Fibroblast of the aortic adventitia (primary cell): ENCODE measurements around the gene OOSP1. TPM values are rescaled to one million over a fixed set of nuclear protein-coding genes. Genes with fewer than 3 reads are reported as not detected.
"Not testable (repeated sequence)": the region's sequence is repeated elsewhere in the genome, so short reads cannot be mapped to it uniquely, and the experiment has no call there.

Source experiments
- DNase-seq: peaks from one replicate; pipeline ENCODE4 v3.0.0-alpha.2; 2010; ENCODE audit warnings: low read depth
- H3K4me3 ChIP-seq: 2 replicates; pipeline ENCODE4 v1.5.1; 2011; ENCODE audit warnings: low read depth, mild to moderate bottlenecking, control low read depth, low read length, moderate library complexity
- CTCF ChIP-seq: IDR thresholded peaks from 2 replicates; pipeline ENCODE4 v1.5.1; 2011; ENCODE audit warnings: mild to moderate bottlenecking, low read length, control low read depth, inconsistent platforms; ENCODE audit not compliant: insufficient read depth
- total RNA-seq: library from RNA; depleted of rRNA; stranded (reverse); fragments of >200 nt; gene quantifications from 2 replicates; pipeline ENCODE4 v1.2.3, GENCODE V29; 2012; ENCODE audit warnings: low replicate concordance

OOSP1 gene
- total RNA-seq, 1 donor = not detected

GRCh38 chr11:59966201-59966600, 28.0 kb downstream of the OOSP1 start:
- no peak for DNase-seq
- H3K4me3 ChIP-seq = no peak overlapping the region
- TF ChIP-seq CTCF = no peak

- no peak for TF ChIP-seq CTCF
- no peak for DNase-seq
- H3K4me3 ChIP-seq = no peak overlapping the region
These were observed 29.6 kb downstream of the OOSP1 start for GRCh38 chr11:59967677-59968394.

- TF ChIP-seq CTCF = no peak
- no peak for DNase-seq
- no peak overlapping the region for H3K4me3 ChIP-seq
These were observed 30.2 kb downstream of the OOSP1 start for GRCh38 chr11:59968395-59968783.

- no peak overlapping the region for H3K4me3 ChIP-seq
- TF ChIP-seq CTCF = no peak
- DNase-seq = no peak
These were observed 34.9 kb downstream of the OOSP1 start for GRCh38 chr11:59973097-59973496.

GRCh38 chr11:59981106-59981770, 43.0 kb downstream of the OOSP1 start:
- no peak overlapping the region for H3K4me3 ChIP-seq
- TF ChIP-seq CTCF = no peak
- no peak for DNase-seq

- H3K4me3 ChIP-seq, DNase-seq: not testable (repeated sequence)
These were observed 43.8 kb downstream of the OOSP1 start for GRCh38 chr11:59982037-59982436.

- H3K4me3 ChIP-seq = no peak overlapping the region
- no peak for TF ChIP-seq CTCF
- DNase-seq = no peak
These were observed 45.0 kb downstream of the OOSP1 start for GRCh38 chr11:59983212-59983611.
